Amygdala (tissue), 56 donors: ENCODE data around the gene DBNDD1.
"Not testable (repeated sequence)": the region's sequence is repeated elsewhere in the genome, so short reads cannot be mapped to it uniquely, and the experiment has no call there.

Experiments
- DNase-seq, 56 donors: peaks; one replicate each; lab custom pipeline; 2025; lab: John Stamatoyannopoulos, UW

The DBNDD1 gene

DNA sequence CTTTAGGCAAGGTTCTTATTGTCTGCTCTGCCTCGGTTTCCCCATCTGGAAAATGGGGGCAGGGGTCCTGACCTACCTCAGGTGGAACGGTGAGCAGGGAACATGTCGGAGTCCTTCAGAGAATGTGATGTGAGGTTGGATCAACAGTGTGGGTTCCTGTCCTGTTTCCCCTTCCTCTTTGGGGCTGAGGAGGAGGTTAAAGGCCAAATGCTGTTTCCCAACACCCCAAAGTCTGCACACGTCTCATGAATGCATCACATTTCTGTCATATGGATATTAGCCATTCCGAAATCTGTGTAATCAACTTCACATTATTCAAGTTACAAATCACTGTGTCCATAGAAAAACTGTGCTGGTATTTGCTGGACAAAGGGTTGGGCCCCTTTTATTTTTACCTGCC is 51.8 kb downstream of the DBNDD1 start:
- DNase-seq = not testable (repeated sequence)

DNA sequence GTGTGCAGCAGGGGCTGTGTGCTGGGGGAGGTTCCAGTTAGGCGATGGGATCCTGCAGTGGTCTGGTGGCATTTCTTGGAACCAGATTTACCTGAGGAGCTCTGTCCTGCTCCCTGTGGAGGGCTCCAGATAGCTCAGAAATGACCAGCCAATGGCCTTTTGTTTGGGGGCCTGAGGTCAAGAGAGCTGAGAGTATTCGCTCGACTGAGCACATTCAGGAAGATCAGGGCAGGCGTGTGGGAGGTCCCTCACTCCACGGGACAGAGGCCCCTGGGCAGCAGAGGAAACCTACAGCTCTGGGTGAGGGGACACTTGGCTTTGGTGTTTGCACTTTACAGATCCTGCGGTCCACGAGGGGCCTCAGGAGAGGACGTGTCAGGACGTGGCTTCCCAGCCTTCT is 52.5 kb downstream of the DBNDD1 start:
- no peak for DNase-seq

DNA sequence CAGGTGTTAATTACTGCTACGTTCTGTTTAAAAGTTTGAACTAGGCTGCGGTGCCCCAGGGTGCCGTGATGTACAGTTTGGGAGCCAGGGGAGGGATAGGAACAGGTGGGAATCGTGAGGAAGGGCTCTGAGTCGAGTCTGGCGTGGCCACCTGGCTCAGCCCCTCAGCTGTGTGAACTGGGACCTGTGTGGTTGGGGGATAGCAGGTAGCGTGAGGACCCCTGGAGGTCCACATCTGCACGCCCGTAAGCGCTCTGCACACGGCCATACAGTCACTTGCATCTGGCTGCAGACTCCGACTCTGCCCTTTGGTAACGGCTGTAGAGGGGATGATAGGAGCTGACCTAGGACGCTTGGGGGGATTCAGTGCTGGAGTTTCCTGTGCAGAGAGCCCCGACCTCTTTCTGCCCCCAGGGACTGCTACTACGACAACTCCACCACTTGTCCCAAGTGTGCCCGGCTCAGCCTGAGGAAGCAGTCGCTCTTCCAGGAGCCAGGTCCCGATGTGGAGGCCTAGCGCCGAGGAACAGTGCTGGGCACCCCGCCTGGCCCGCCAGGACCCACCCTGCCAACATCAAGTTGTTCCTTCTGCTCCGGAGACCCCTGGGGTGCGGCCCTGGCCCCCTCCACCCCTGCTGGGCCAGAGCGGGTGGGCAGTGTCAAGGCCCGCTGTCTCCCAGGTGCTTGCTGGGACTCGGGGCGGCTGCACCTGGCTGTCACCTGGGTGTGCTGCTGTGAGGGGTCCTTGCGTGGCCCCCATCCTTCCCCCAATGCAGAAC is 53.6 kb downstream of the DBNDD1 start:
- no peak for DNase-seq

DNA sequence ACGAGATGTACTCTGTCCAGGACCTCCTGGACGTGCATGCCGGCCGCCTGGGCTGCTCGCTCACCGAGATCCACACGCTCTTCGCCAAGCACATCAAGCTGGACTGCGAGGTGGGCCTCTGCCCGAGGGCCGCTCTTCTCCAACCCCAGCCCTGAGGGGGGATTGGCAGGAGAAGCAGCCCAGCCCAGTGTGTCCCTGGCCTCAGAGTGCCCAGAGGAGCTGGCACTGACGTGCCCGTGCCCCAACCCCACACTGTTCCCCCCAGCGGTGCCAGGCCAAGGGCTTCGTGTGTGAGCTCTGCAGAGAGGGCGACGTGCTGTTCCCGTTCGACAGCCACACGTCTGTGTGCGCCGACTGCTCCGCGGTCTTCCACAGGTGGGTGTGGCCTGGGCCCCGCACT is 55.1 kb downstream of the DBNDD1 start:
- no peak for DNase-seq

DNA sequence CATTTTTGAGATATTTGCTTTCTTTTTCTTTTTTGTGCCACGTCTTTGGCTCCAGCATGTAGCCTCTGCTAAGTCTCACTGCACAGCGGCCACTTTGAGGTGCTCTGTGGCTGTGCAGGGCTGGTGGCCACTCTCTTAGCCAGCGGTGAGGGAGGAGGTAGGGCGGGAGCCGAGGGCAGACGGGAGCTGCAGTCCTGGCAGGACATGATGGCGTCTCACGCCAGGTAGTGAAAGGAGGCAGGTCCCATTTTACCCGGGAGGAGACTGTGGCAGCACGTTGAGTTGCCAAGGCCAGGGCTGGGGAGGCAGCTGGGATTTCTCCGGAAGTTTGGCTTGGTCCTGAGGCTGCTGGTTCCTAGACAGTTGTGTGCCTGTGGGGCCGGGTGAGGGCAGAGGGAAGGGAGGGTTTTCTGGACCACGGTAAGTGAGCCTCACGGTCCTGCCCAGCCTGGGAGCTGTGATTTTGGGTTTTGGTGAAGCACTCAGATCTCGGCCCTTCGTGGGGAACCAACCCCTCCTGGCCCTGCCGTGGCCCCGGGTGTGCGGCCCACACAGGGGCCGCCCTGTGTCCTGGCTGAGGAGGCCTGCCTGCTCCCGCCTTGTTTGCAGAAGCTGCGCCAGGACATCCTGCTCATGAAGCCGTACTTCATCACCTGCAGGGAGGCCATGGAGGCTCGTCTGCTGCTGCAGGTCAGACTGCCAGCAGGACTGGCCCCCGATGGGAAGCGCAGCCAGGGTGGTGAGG is 56.3 kb downstream of the DBNDD1 start:
- no peak for DNase-seq

DNA sequence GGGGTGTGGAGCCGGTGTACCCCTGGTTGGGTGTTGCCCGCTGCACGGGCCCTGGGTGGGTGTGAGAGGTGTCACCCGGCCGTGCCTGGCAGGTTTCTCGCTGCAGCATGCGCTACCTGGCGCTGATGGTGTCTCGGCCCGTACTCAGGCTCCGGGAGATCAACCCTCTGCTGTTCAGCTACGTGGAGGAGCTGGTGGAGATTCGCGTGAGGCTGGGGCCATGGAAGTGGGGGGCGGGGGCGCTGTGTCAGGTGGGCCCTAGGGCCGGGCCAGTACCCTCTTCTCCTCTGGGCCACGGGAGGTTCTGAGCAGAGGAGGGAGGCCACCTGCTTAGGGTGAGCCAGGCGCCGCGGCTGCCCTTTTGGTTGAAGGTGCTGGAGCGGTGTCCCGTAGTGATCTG is 57.3 kb downstream of the DBNDD1 start:
- DNase-seq = no peak

DNA sequence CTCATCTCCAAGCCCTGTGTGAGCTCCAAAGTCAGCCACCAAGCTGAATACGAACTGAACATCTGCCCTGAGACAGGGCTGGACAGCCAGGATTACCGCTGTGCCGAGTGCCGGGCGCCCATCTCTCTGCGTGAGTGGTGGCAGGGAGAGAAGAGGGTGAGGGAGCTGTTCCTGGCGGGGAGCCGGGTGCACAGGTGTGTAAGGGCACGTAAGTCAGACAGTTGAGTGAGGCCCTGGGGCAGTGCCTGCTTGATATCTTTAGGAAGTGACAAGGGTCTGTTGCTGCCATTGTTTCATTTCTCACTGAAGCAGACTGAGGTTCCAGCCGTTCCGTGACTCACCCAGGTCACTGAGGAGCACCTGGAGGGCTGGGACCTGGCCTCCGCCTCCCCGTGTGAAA is 58.3 kb downstream of the DBNDD1 start:
- no peak for DNase-seq

DNA sequence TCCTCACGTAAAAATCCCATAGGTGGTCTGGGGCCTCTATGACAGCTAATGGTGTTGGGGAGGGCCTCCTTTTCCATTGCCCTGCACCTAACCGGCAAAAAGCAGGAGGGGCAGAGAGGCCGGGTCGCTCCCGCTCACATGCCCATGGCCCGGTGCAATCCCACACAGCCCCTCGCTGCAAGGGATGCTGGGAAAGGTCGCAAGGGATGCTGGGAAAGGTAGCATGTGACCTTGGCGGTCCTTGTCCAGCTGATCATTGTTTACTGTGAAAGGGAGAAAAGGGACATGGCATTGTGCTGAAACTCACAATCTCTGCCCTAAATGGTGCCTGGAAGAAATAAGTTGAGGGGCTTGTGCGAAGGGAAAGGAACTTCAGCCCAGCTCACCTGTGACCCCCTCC is 60.7 kb downstream of the DBNDD1 start:
- DNase-seq = no peak

DNA sequence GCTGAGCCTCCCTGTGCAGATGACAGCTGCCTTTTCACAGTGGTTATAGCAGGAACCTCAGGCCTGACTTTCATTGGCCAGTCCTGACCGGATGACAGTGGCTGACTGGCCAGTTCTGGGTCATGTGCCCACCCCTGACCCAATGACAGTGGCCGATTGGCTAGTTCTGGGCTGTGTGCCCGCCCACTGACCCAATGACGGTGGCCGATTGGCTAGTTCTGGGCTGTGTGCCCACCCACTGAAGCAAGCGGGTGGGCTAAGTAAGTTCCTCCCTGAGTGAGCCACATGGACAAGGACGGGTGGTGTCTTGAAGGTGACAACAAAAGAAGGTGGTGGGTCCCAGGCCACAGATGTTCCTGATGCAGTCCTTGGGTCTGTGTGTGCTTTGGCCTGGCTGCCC is 61.2 kb downstream of the DBNDD1 start:
- peak in 14 of 56 donors; percentile 2 to 61 (median 27) for DNase-seq

DNA sequence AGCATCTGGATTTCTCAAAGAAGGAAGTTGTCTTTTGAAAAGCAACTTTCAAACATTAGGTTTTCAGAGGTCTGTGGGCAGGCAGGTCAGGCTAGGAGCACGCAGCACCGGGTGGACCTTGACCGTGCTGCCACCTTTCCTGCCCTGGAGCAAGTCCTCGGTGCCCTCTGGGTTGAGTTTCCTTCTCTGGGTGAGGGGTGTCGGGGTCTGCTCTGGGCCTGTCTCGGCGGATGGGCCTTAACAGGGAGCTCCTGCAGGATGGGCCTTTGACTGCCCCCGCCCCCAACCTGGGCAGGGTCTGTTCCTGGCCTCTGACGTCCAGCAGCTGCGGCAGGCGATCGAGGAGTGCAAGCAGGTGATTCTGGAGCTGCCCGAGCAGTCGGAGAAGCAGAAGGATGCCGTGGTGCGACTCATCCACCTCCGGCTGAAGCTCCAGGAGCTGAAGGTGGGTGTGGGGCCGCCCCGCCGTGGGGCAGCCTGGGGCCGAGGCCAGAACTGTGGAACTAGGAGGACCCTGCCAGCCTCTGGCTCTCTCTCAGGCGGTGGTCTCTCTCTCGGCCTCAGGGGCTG is 62.0 kb downstream of the DBNDD1 start:
- DNase-seq = no peak

DNA sequence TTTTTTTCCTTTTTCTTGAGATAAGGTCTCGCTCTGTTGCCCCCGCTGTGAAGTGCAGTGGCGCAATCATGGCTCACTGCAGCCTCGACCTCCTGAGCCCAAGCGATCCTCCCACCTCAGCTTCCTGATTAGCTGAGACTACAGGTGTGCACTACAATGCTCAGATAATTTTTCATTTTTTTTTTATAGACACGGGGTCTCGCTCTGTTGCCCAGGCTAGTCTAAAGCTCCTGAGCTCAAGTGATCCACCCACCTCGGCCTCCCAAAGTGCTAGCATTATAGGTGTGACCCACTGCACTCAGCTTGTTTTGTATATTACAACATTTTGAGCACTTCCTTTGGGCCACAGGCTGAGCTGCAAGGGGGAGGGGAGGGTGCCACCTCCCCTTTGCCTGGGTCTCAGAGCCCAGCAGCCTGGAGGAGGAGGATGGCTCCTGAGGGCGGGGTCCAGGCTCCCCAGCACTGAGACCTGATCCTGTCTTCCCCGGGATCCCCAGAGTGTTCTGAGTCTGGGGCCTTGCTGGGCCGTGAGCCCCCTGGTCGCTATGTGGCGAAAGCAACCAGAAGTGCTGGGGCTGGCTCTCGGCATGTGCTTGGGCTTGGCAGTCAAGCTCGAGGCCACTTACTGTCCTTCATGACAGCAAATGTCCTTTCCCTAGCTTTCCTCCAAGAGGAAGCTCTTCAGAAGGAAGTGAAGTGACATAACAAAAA is 62.6 kb downstream of the DBNDD1 start:
- no peak for DNase-seq

DNA sequence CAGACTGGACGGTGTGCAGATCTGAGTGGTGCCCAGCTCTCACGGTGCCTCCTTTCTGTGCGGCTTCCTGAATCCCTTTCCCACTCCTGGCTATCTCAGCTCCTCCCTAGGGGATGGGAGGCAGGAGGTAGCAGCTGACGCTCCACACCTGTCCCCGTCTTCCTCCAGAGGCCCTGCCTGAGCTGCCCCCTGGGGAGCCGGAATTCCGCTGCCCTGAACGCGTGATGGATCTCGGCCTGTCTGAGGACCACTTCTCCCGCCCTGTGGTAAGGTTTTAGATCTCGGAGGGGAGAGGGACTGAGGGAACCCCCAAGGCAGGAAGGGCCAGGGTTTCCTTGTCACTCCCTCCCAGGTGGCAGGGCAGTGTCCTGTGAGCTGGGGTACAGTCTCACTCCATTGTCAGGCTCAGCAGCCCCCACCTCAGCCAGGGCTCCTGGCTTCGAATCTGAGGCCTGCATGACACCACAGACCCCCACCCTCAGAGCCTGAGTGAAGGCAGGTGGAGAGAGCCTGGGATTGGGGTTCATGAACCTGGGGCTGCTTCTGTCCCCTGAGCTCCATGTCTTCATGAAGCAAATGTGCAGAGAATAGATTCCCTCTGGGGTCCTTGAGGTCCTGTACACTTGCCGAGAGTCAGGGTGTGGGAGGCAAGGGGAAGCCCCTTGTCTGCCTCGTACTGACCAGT is 64.1 kb downstream of the DBNDD1 start:
- no peak for DNase-seq
